ENCODE data around the gene ENPP3.
"Not testable (repeated sequence)": the region's sequence is repeated elsewhere in the genome, so short reads cannot be mapped to it uniquely, and the experiment has no call there.

ENPP3 gene

DNA sequence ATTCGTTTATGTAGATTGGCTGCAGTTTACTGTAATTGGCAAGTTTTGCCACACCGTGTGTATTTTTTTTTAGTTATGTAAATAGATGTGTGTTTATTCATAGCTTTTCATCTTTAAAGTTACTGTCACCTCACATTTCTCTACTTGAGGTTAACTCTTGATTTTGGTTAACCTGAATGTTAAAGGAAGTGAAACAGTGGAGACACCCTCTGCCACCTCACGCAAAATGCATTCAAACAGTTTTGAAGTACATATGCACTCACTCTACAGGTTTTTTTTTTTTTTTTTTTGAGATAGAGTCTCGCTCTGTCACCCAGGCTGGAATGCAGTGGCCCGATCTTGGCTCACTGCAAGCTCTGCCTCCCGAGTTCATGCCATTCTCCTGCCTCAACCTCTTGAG is 46.4 kb downstream of the ENPP3 start:
- no peak for DNase-seq (ENCODE audit: low read depth in 4 of 4, low spot score in 1 of 4)

DNA sequence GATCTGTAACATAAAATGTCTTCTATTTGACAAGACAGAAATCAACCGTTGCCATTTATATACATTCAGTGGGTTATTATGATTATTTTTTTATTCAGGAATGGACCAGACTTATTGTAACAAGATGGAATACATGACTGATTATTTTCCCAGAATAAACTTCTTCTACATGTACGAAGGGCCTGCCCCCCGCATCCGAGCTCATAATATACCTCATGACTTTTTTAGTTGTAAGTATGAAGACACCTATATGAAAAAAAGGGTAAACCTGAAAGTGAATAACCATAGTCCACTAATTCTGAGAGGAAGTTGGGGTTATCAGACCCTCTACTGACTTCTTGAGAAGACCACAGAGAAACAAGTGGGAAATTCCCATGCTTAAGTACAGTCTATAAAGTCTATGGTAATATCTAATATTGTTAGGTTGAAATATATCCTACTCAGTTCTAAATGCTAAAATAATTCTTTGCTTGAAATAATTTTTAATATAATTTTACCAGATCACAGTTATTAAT is 48.2 kb downstream of the ENPP3 start:
- DNase-seq (ENCODE audit: low read depth in 4 of 4, low spot score in 1 of 4) = peak in 1 of 4 experiments; percentile 8

DNA sequence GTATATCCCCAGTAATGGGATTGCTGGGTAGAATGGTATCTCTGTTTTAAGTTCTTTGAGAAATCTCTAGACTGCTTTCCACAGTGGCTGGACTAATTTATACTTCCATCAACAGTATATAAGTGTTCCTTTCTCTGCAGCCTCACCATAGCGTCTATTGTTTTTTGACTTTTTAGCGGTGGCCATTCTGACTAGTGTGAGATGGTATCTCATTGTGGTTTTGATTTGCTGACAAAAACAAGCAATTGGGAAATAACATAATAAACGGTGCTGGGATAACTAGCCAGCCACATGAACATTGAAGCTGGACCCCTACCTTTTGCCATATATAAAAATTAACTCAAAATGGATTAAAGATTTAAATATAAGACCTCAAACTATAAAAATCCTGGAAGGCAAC is 49.9 kb downstream of the ENPP3 start:
- no peak for DNase-seq (ENCODE audit: low read depth in 4 of 4, low spot score in 1 of 4)

- no peak for DNase-seq (ENCODE audit: low read depth in 4 of 4, low spot score in 1 of 4)
Observed at GRCh38 chr6:131688286-131688685, 51.2 kb downstream of the ENPP3 start.

- no peak for DNase-seq (ENCODE audit: low read depth in 4 of 4, low spot score in 1 of 4)
Observed at GRCh38 chr6:131692031-131692430, 54.9 kb downstream of the ENPP3 start.

DNA sequence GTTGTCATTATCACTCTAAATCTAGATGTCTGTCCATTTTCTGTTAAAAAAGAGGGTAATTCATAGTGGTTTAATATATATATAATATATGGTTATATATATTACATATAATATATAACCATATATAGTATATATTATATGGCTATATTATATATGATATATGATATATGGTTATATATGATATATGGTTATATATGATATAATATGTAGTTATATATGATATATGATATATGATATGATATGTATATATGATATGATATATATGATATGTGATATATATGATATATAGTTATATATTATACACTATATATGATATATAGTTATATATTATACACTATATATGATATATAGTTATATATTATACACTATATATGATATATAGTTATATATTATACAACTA is 55.5 kb downstream of the ENPP3 start:
- no peak for DNase-seq (ENCODE audit: low read depth in 4 of 4, low spot score in 1 of 4)

GRCh38 chr6:131693384-131693783 is 56.3 kb downstream of the ENPP3 start:
- no peak for DNase-seq (ENCODE audit: low read depth in 4 of 4, low spot score in 1 of 4)

GRCh38 chr6:131694832-131695426 is 57.8 kb downstream of the ENPP3 start:
- peak in 1 of 4 experiments; percentile 5 for DNase-seq (ENCODE audit: low read depth in 4 of 4, low spot score in 1 of 4)

- no peak for DNase-seq (ENCODE audit: low read depth in 4 of 4, low spot score in 1 of 4)
Observed at GRCh38 chr6:131696956-131697355, 59.9 kb downstream of the ENPP3 start.

- DNase-seq (ENCODE audit: low read depth in 4 of 4, low spot score in 1 of 4) = not testable (repeated sequence)
Observed at GRCh38 chr6:131700851-131701250, 63.7 kb downstream of the ENPP3 start.

DNA sequence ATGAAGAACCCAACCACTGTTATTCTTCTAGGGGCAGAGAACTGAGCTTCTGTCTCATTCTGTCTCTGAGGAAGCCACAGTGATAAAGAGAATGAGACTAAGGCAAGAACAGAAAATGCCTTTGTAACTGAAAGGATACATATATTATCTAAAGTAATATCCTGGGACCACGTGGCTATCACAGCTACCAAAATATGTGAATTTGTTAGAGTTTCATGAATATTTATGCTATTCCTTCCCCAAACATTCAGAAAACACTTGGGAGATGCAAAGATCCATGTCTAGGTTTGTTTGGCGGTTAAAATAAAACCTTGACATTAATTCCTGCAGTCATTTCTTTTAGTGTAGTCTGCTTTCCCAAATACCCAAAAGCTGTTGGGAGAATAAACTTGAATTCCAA is 66.8 kb downstream of the ENPP3 start:
- DNase-seq (ENCODE audit: low read depth in 4 of 4, low spot score in 1 of 4) = not testable (repeated sequence)

- not testable (repeated sequence) for DNase-seq (ENCODE audit: low read depth in 4 of 4, low spot score in 1 of 4)
Observed at GRCh38 chr6:131710917-131711316, 73.8 kb downstream of the ENPP3 start, which contains the start of gene CTAGE9. Gene CTAGE9, minus strand, starts transcription at chr6:131711017. Its CDS starts 0 bp downstream, at chr6:131711017.

- not testable (repeated sequence) for DNase-seq (ENCODE audit: low read depth in 4 of 4, low spot score in 1 of 4)
Observed at GRCh38 chr6:131715567-131715966, 78.5 kb downstream of the ENPP3 start.

DNA sequence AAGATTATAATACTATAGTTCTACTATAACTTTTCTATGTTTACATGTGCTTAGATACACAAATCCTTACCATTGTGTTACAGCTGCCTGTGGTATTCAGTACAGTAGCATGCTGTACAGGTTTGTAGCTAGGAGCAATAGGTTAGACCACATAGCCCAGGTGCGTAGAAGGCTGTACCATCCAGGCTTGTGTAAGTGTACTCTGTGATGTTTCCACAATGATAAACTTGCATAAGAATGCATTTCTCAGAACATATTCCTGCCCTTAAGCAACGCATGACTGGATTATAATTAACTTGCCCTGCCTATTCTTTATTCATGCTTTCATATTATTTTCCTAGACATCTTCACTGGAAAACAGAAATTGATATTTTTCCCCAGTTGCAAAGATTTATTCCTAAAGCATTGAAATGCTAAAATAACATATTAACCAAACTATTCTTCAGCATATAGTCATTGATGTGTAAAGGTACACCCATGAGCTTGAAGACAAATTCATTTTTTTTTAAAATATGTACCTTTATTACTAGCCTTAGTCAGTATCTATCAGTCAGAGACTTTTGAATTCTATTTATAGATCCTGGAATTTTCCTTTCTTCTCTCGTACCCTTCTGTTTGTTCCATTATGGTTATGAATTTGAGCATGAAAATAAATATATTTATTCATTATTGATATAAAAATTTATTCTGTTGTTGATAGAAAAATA is 80.9 kb downstream of the ENPP3 start:
- DNase-seq (ENCODE audit: low read depth in 4 of 4, low spot score in 1 of 4) = no peak

GRCh38 chr6:131721161-131721560 is 84.1 kb downstream of the ENPP3 start:
- no peak for DNase-seq (ENCODE audit: low read depth in 4 of 4, low spot score in 1 of 4)

DNA sequence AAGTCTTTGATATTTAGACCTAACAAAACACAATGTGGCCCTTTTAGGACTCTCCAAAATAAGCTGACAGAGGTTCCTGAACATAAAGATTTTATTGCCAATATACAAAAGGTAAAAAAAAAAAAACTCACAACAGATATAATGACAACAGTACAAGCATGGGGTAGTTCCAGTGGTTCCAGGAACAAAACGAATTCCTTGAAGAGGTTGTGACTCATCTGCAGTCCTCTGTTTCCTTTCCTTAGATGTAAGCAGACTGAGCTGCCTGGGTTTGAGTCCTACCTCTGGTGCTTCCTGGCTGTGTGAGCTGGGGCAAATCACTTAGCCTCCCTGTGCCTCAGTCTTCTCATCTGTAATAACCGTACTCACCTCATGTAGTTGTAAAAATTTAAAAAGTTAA is 87.0 kb downstream of the ENPP3 start:
- no peak for DNase-seq (ENCODE audit: low read depth in 4 of 4, low spot score in 1 of 4)

GRCh38 chr6:131727467-131727866 is 90.4 kb downstream of the ENPP3 start:
- no peak for DNase-seq (ENCODE audit: low read depth in 4 of 4, low spot score in 1 of 4)

- no peak for DNase-seq (ENCODE audit: low read depth in 4 of 4, low spot score in 1 of 4)
Observed at GRCh38 chr6:131727868-131728267, 90.8 kb downstream of the ENPP3 start.

DNA sequence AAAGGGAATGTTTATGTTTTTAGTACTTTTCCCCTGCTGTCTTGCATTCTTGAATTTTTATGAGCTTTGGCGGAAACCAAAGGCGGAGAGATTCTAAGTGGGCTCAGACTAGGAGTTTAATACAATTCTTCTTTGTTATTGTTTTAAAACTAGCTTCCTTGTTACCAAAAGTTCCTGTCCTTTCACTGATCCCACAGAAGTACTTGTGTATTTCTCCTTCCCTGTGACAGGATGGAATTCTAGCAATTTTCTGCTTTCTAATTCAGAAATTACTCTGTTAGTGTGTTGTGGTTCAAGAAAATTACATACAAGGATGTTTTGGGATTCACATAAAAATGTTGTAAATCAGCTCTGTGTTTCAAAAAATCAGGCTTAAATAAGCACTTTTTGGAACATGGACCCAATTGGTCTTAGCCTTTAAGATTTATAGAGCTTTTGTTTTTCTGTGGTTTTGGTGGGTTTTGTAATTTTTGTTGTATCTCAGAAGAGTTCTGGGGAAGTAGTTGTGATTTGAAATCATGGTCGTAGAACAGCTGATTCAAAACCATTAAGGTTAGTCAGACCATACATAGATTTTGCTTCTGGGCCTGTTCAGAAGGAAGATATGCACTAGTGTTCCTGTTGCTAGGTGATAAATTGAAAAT is 91.3 kb downstream of the ENPP3 start:
- no peak for DNase-seq (ENCODE audit: low read depth in 4 of 4, low spot score in 1 of 4)

GRCh38 chr6:131729550-131729949 is 92.4 kb downstream of the ENPP3 start:
- no peak for DNase-seq (ENCODE audit: low read depth in 4 of 4, low spot score in 1 of 4)

- DNase-seq (ENCODE audit: low read depth in 4 of 4, low spot score in 1 of 4) = no peak
Observed at GRCh38 chr6:131730264-131730663, 93.2 kb downstream of the ENPP3 start.

DNA sequence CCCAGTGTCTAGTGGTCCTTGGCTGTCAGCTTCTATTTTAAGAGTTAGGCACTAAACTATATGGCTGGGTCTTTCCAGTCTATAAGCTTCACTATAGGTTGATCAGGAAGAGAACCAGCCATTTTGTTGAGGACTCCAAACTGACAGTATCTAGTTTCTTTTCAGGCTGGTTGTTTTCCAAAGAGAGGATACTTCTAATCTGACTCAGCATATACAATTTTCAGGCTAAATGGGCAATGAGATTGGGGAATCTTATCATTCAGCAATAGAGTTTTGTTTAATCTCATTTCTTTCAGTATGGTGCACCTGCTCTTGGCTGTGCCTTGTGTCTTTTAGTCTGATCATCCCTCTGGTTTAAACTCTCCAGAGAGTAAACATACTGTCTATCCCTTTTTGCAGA is 94.1 kb downstream of the ENPP3 start:
- DNase-seq (ENCODE audit: low read depth in 4 of 4, low spot score in 1 of 4) = no peak
